IPS-11a (cell line): ENCODE data around the gene NLE1.

Experiments used
- H3K4me3 ChIP-seq: one replicate; pipeline ENCODE4 v1.5.1; 2013; ENCODE audit warnings: low read depth, low read length, control low read depth

Gene NLE1

GRCh38 chr17:35088356-35088880 lies 53.7 kb downstream of the NLE1 start:
- H3K4me3 ChIP-seq, result peak overlapping the region; percentile 72

GRCh38 chr17:35087731-35088355 lies 54.3 kb downstream of the NLE1 start:
- H3K4me3 ChIP-seq, result peak overlapping the region; percentile 72

- no peak overlapping the region for H3K4me3 ChIP-seq
Observed at GRCh38 chr17:35086931-35087573, 55.1 kb downstream of the NLE1 start.

- H3K4me3 ChIP-seq, result no peak overlapping the region
Observed at GRCh38 chr17:35086164-35086563, 55.9 kb downstream of the NLE1 start.

GRCh38 chr17:35084987-35085386 lies 57.1 kb downstream of the NLE1 start:
- H3K4me3 ChIP-seq, result no peak overlapping the region

- H3K4me3 ChIP-seq, result no peak overlapping the region
Observed at GRCh38 chr17:35083071-35083470, 59.0 kb downstream of the NLE1 start.

GRCh38 chr17:35082073-35082657 lies 59.9 kb downstream of the NLE1 start:
- H3K4me3 ChIP-seq, result no peak overlapping the region

- H3K4me3 ChIP-seq, result no peak overlapping the region
Observed at GRCh38 chr17:35081638-35082037, 60.5 kb downstream of the NLE1 start.

GRCh38 chr17:35080536-35080935 lies 61.6 kb downstream of the NLE1 start:
- no peak overlapping the region for H3K4me3 ChIP-seq

- H3K4me3 ChIP-seq, result no peak overlapping the region
Observed at GRCh38 chr17:35079547-35080423, 62.3 kb downstream of the NLE1 start.
